GM18870 (cell line): ENCODE results near the gene TFAP2D.

Experiments
- ATAC-seq: cut with Tn5 transposase; IDR thresholded peaks from one replicate; pipeline ENCODE4 v1.9.1; 2021; ENCODE audit warnings: moderate library complexity; ENCODE audit not compliant: unreplicated experiment

The TFAP2D gene

DNA sequence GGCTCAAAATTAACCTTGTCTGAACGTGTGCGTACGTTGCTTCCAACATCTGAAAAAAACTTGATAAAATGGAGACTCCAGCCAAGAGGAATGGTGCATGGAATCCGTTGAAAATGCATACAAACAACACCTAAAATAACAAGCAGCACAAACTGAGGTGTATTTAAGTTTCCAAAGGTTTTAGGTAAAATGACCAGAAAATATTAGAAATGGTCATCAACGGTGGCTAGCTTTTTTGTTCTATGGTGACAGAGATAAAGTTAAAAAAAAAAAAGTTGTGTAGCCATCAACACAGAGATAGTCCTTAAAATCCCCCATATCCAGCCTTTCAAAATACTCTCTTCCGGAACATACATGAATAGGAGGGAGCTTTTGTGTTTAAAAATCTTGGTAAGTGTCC lies 104.7 kb downstream of the TFAP2D start:
- no peak for ATAC-seq

- no peak for ATAC-seq
Measured at GRCh38 chr6:50818673-50819072, 105.3 kb downstream of the TFAP2D start, which contains the start of gene TFAP2B. Gene TFAP2B (plus strand): TSS chr6:50818871. CDS start chr6:50818892, 21 bp downstream.

- no peak for ATAC-seq
Measured at GRCh38 chr6:50819466-50819903, 106.2 kb downstream of the TFAP2D start.

DNA sequence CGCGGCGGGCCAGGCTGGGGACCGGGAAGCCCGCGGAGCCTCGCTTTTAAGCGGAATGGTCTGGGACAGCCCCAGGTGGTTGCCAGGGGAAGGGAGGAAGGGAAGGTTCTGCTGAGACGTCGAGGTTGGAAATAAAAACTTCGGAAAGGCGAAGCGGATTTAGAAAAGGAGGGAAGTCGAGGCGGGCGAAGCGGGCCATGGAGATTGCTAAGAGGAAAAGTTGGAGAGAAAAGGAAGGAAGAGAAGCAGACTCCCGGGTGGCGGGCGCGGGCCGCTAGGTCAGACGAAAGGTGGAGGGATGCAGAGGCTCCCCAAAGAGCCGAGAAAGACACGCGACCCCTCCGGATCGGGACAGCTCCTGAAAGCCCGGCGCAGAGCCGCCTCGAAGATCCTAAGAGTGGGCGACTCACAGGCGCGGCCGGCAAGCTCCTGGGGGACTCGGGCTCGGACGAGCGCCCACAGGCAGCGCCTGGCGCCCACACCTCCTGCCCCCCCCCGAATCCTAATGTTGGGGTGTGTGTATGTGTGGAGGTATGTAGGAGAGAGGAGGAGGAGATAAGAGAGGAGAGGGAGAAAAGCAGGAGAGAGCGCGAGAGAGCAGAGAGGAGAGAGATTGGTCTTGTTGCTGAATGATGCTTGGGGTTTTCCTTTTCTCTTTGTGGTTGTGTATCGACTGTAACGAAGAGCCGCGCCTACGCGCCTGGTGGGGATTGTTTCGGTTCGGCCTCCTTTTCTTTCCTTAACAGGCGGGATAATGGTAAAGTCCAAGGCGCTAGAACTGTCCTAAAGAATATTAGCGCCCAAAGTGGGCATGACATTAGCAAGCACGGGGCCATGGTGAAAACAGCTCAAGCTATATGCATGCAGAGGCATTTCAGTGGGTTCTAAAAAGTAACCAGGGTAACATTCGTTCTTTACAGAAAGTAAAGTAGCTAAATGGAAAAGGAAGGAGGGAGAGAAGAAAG lies 106.9 kb downstream of the TFAP2D start:
- peak; percentile 41 for ATAC-seq

DNA sequence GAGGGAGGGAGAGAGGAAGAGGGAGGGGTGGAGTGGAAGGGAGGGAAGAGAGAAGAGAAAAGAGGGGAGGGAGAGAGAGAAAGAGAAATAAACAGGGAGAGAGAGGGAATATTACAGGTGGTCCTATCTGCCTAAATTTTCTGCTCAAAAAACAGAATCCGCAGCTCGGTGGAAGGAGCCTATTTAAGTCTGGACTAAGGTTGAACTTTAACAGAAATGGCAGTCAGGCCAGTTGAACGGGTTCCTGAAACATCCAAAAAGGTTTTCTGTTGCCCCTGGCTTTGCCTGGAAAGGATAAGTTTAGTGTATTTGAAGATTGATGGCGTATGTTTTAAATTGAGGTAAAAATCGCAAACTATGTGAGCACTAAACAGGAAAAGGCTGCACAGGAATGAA lies 107.5 kb downstream of the TFAP2D start:
- ATAC-seq: no peak

- no peak for ATAC-seq
Measured at GRCh38 chr6:50821441-50822077, 108.2 kb downstream of the TFAP2D start.

DNA sequence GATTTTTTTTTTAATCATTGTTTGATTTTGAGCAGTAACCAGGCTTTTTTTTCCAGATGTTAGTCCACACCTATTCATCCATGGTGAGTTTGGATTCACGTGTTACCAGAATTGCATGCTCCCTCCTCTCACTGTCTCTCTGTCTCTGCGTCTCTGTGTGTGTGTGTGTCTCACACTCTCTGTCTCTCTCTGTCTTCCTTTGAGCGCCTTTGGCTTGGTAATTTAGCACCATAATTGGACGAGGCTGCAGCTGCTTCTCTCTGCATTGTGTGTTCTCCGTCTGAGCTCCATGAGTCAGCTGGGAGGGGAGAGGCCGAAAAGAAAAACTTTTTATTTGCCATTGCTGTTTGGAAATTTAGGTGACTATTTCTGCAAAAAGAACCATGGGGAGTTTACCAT lies 108.8 kb downstream of the TFAP2D start:
- ATAC-seq: no peak
